COLO668 (cell line): ENCODE results near the gene ESAM.

Experiments used
- DNase-seq: peaks from one replicate; lab custom pipeline; 2025; ENCODE audit not compliant: unreplicated experiment; lab: John Stamatoyannopoulos, UW

Gene ESAM

GRCh38 chr11:124737638-124738305 lies 24.3 kb downstream of the ESAM start:
- no peak for DNase-seq

GRCh38 chr11:124736736-124737135 lies 25.4 kb downstream of the ESAM start:
- DNase-seq, result no peak

GRCh38 chr11:124732230-124732629 lies 29.9 kb downstream of the ESAM start:
- DNase-seq, result no peak

- DNase-seq, result no peak
These were observed 32.5 kb downstream of the ESAM start for GRCh38 chr11:124729571-124729970.

- no peak for DNase-seq
These were observed 34.0 kb downstream of the ESAM start for GRCh38 chr11:124728134-124728533.

- DNase-seq, result no peak
These were observed 34.6 kb downstream of the ESAM start for GRCh38 chr11:124727474-124727873.

GRCh38 chr11:124725719-124726105 lies 36.4 kb downstream of the ESAM start:
- no peak for DNase-seq

GRCh38 chr11:124724979-124725718 lies 36.9 kb downstream of the ESAM start:
- DNase-seq, result peak; percentile 70

GRCh38 chr11:124722176-124722575 lies 39.9 kb downstream of the ESAM start:
- no peak for DNase-seq

- DNase-seq, result no peak
These were observed 42.6 kb downstream of the ESAM start for GRCh38 chr11:124719534-124719933.

GRCh38 chr11:124718801-124719200 lies 43.3 kb downstream of the ESAM start:
- DNase-seq, result no peak

- peak; percentile 47 for DNase-seq
These were observed 44.1 kb downstream of the ESAM start for GRCh38 chr11:124717786-124718651.

- no peak for DNase-seq
These were observed 44.7 kb downstream of the ESAM start for GRCh38 chr11:124717421-124717785.

GRCh38 chr11:124716591-124716990 lies 45.5 kb downstream of the ESAM start:
- DNase-seq, result no peak

GRCh38 chr11:124712392-124712791 lies 49.7 kb downstream of the ESAM start:
- DNase-seq, result no peak

GRCh38 chr11:124707829-124708228 lies 54.3 kb downstream of the ESAM start:
- DNase-seq, result no peak
